GM12891 (cell line): ENCODE results near the gene RUFY4.

ENCODE experiments used
- POLR2A ChIP-seq: IDR thresholded peaks from 2 replicates; pipeline ENCODE4 v1.6.1; 2011; ENCODE audit warnings: low read depth, low read length, control low read depth
- POLR2AphosphoS5 ChIP-seq: IDR thresholded peaks from 2 replicates; pipeline ENCODE4 v1.6.1; 2011; ENCODE audit warnings: low read depth, low read length, control low read depth

- TF ChIP-seq POLR2AphosphoS5 (no peak), POLR2A (no peak)
Observed at GRCh38 chr2:218091746-218092145, 22.7 kb downstream of the RUFY4 start.
